GM12878 (cell line): ENCODE data around the gene CKLF. TPM values are rescaled to one million over a fixed set of nuclear protein-coding genes. Genes with fewer than 3 reads are reported as not detected.

Source experiments
- ATAC-seq: fragments of 200-7000 bp; cut with Tn5 transposase; 3 replicates; pipeline ENCODE4 v1.9.1; 2020; ENCODE audit warnings: mild to moderate bottlenecking, moderate library complexity
- BruUV-seq: library from RNA; stranded (reverse); fragments of 400-500 nt; replicated peaks from 2 replicates; lab custom pipeline; 2021; lab: Mats Ljungman, UMichigan
- CTCF ChIA-PET: fragments of 300-600 bp; sonication (Branson Sonifier 250); formaldehyde crosslinking; extraction: SDS; loops from one replicate; lab custom pipeline; 2021; ENCODE audit warnings: inconsistent platforms; lab: Yijun Ruan, JAX
- POLR2A ChIA-PET: fragments of 350-600 bp; formaldehyde crosslinking; extraction: SDS; loops from one replicate; lab custom pipeline; 2021; ENCODE audit warnings: inconsistent platforms; lab: Charles Lee
- RAD21 ChIA-PET: fragments of 300-600 bp; sonication (Branson Sonifier 250); formaldehyde crosslinking; loops from one replicate; lab custom pipeline; 2023; ENCODE audit warnings: antibody characterized with exemption; ENCODE audit not compliant: unreplicated experiment; lab: Charles Lee
- SMC1A ChIA-PET: fragments of 300-600 bp; sonication (Branson Sonifier 250); formaldehyde crosslinking; loops from one replicate; lab custom pipeline; 2023; ENCODE audit not compliant: unreplicated experiment, uncharacterized antibody; lab: Charles Lee
- DNase-seq: peaks from one replicate; pipeline ENCODE4 v3.0.0-alpha.2; 2011; ENCODE audit warnings: low read depth, low spot score
- FAIRE-seq: peaks from 3 replicates; lab custom pipeline; 2011; peaks lifted over from hg19 to GRCh38; lab: Jason Lieb, UNC
- H2AFZ ChIP-seq: 2 replicates; pipeline ENCODE4 v1.6.0; 2011; ENCODE audit warnings: low read depth, low read length, control low read depth; ENCODE audit not compliant: control insufficient read depth
- H3K27ac ChIP-seq: 2 replicates; pipeline ENCODE4 v1.5.1; 2011; ENCODE audit warnings: control low read depth; ENCODE audit not compliant: control insufficient read depth, insufficient read depth
- H3K27me3 ChIP-seq, 2 experiments: replicated peaks in 1 of 2; 2 replicates each; pipeline versions ENCODE4 v1.6.0 to v1.6.1; 2011; ENCODE audit warnings: low read length in 1 of 2; ENCODE audit not compliant: control insufficient read depth in 2 of 2, insufficient read depth in 2 of 2
- H3K36me3 ChIP-seq, 2 experiments: 2 replicates each; pipeline ENCODE4 v1.5.1; 2011; ENCODE audit warnings: low read length in 1 of 2; ENCODE audit not compliant: control insufficient read depth in 2 of 2, insufficient read depth in 2 of 2
- H3K4me1 ChIP-seq: 2 replicates; pipeline ENCODE4 v1.6.1; 2011; ENCODE audit warnings: mild to moderate bottlenecking, low read length, moderate library complexity, mixed read lengths; ENCODE audit not compliant: control insufficient read depth, insufficient read depth
- H3K4me2 ChIP-seq: 2 replicates; pipeline ENCODE4 v1.6.0; 2011; ENCODE audit warnings: control low read depth; ENCODE audit not compliant: control insufficient read depth, insufficient read depth
- H3K4me3 ChIP-seq: fragments of 200-600 bp; sonication (generic); 2 replicates; pipeline ENCODE4 v1.5.1; 2016
- H3K79me2 ChIP-seq: 2 replicates; pipeline ENCODE4 v1.6.0; 2011; ENCODE audit warnings: low read length; ENCODE audit not compliant: control insufficient read depth, insufficient read depth
- H3K9ac ChIP-seq: 2 replicates; pipeline ENCODE4 v1.8.0; 2011; ENCODE audit warnings: low read length, control low read depth, mixed read lengths; ENCODE audit not compliant: control insufficient read depth, insufficient read depth
- H3K9me3 ChIP-seq: replicated peaks from 3 replicates; pipeline ENCODE4 v1.5.1; 2011; ENCODE audit warnings: mild to moderate bottlenecking, low read length; ENCODE audit not compliant: control insufficient read depth, insufficient read depth
- H4K20me1 ChIP-seq: 2 replicates; pipeline ENCODE4 v1.6.0; 2011; ENCODE audit not compliant: control insufficient read depth, insufficient read depth
- BMI1 ChIP-seq: fragments of 450-650 bp; IDR thresholded peaks from 2 replicates; pipeline ENCODE4 v1.6.1; 2016; ENCODE audit warnings: mild to moderate bottlenecking, moderate library complexity, borderline replicate concordance
- CBX5 ChIP-seq: sonication (generic); IDR thresholded peaks from 2 replicates; pipeline ENCODE4 v1.6.1; 2016; ENCODE audit warnings: low read depth, moderate library complexity, mild to moderate bottlenecking, inconsistent platforms
- CHD1 ChIP-seq: IDR thresholded peaks from 2 replicates; pipeline ENCODE4 v1.6.1; 2012; ENCODE audit warnings: low read depth, low read length, improper control_type of control experiment
- EZH2 ChIP-seq: IDR thresholded peaks from 2 replicates; pipeline ENCODE4 v1.6.1; 2012; ENCODE audit warnings: low read depth, mild to moderate bottlenecking, control low read depth, inconsistent platforms, low read length, borderline replicate concordance; ENCODE audit not compliant: control insufficient read depth
- HDAC6 ChIP-seq: fragments of 200-600 bp; sonication (generic); IDR thresholded peaks from one replicate; pipeline ENCODE4 v1.8.0; 2017; ENCODE audit warnings: antibody characterized with exemption; ENCODE audit not compliant: unreplicated experiment
- MLLT1 ChIP-seq: fragments of 450-650 bp; IDR thresholded peaks from 2 replicates; pipeline ENCODE4 v1.6.1; 2016; ENCODE audit warnings: mild to moderate bottlenecking
- PAX5 ChIP-seq: IDR thresholded peaks from 2 replicates; pipeline ENCODE4 v1.6.1; 2011; ENCODE audit warnings: low read depth, low read length, borderline replicate concordance
- POU2F2 ChIP-seq: IDR thresholded peaks from 3 replicates; pipeline ENCODE4 v1.6.1; 2011; ENCODE audit warnings: low read depth, mild to moderate bottlenecking, low read length, borderline replicate concordance
- TCF3 ChIP-seq: IDR thresholded peaks from 2 replicates; pipeline ENCODE4 v1.6.1; 2012; ENCODE audit warnings: low read depth, mild to moderate bottlenecking, low read length, borderline replicate concordance; ENCODE audit not compliant: insufficient read depth
- TCF7 ChIP-seq: IDR thresholded peaks from 2 replicates; pipeline ENCODE4 v1.6.1; 2014; ENCODE audit warnings: antibody characterized with exemption, borderline replicate concordance
- ZSCAN29 ChIP-seq: fragments of 450-650 bp; IDR thresholded peaks from 2 replicates; pipeline ENCODE4 v1.6.1; 2017; ENCODE audit warnings: mild to moderate bottlenecking, moderate library complexity
- WGBS: methylation state at CpG from one replicate; pipeline ENCODE4 v1.1.6; 2016; ENCODE audit warnings: low lambda C conversion rate; ENCODE audit not compliant: insufficient replicate concordance, insufficient coverage; ENCODE audit errors: missing lambda C conversion rate; 5-methylcytosine and 5-hydroxymethylcytosine counted together
- in situ Hi-C: fragments of 300-500 bp; cut with MboI; formaldehyde crosslinking; loops from 9 replicates; pipeline ENCODE4 v1.14.3; 2018; ENCODE audit warnings: mixed read lengths
- intact Hi-C: fragments of 100-400 bp; cut with micrococcal nuclease; formaldehyde crosslinking; loops from one replicate; pipeline ENCODE4 v1.14.2; 2022; ENCODE audit not compliant: unreplicated experiment
- polyA plus RNA-seq, 11 experiments: library from polyadenylated mRNA; depleted of rRNA in 4 of 11; unstranded in 6 of 11; stranded (reverse) in 5 of 11; fragments of >200 nt; fragmentation: Nextera tagmentation in 4 of 11; fragmentation: Illumina TruSeq in 1 of 11; extraction: Ambion mirVana in 4 of 11; extraction: Trizol in 1 of 11; gene quantifications; 1 replicate in 1 of 11; 2 replicates in 10 of 11; pipeline versions ENCODE4 v1.2.1 to v1.2.3, GENCODE V29; 2011 to 2016; ENCODE audit warnings: inconsistent platforms in 2 of 11, missing spikeins in 2 of 11, low read depth in 1 of 11
- total RNA-seq, 4 experiments: library from RNA; depleted of rRNA in 3 of 4; stranded (reverse); fragments of >200 nt in 3 of 4; fragmentation: Illumina TruSeq in 1 of 4; extraction: Trizol in 1 of 4; gene quantifications; 2 replicates each; pipeline versions ENCODE4 v1.2.1 to v1.2.3, GENCODE V29; 2013 to 2021

CKLF gene
- total and polyA plus RNA-seq, 10 of the 15 experiments (the other 5 are each of a cell fraction or from before 2014, with no cell fraction given), result 40.8 to 193 (median 109) TPM

DNA sequence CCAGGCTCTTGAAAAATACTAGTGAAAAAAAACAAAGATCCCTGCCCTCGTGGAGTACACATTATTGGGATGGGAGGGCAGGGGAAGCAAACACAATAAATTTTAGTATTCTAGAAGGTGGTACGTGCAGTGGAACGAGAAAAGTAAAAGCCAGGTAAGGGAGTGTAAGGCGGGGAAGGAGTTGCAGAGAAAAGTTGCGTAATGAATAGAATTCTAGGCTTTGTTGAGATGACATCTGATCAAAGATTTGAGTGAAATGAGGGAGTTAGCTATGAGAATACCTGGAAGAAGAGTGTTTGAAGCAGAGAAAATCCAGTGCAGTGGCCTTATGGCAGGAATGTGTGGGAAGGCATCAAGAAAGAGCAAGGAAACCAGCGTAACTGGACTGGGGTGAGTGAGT lies 2.1 kb downstream of the CKLF start:
- ATAC-seq (no peak), DNase-seq (no peak), FAIRE-seq (no peak)
- SMC1A ChIA-PET, result interaction anchor here (0.8 to 9.9 kb wide), 12 partner anchors 8 to 78 kb away, joined by 3 to 86 read pairs (median 5); partner anchors contain the start of genes CMTM2 and CMTM3
- no peaks in the 10 kb centered on the region; the same call in 1 of the 3 replicates for H3K9me3 ChIP-seq
- H3K9ac ChIP-seq, result no peak overlapping the region
- no peaks in the 10 kb centered on the region; the same call in 1 of the 2 replicates for H4K20me1 ChIP-seq
- peaks cover 4% of the 10 kb centered on the region; the same call in 1 of the 2 replicates for H3K79me2 ChIP-seq
- 83% methylated on average over 6 of the region's 6 CpGs for WGBS
- intact Hi-C loops (loop anchor here (5.0 kb wide), 1 partner anchor 53 kb away; no protein-coding TSS in a partner anchor), in situ Hi-C loops (no loop called here)
- RAD21 ChIA-PET, result interaction anchor here (1.4 kb wide), 1 partner anchor 50 kb away, joined by 3 read pairs; the partner anchor contains the start of gene CMTM3
- POLR2A ChIA-PET, result interaction anchor here (0.6 to 4.9 kb wide), 2 partner anchors 9 to 15 kb away, joined by 3 to 24 read pairs; no protein-coding TSS in a partner anchor
- no peaks in the 10 kb centered on the region; a peak in 1 of 4 replicates for H3K36me3 ChIP-seq
- TF ChIP-seq TCF3 (no peak), HDAC6 (no peak), EZH2 (no peak), POU2F2 (no peak)
- no peak overlapping the region for H3K4me3 ChIP-seq
- BruUV-seq, result no TSS peak
- H3K27ac ChIP-seq, result no peak overlapping the region
- H3K4me2 ChIP-seq, result no peak overlapping the region
- H2AFZ ChIP-seq, result no peak overlapping the region
- CTCF ChIA-PET, result interaction anchor here (0.8 to 4.9 kb wide), 4 partner anchors 8 to 314 kb away, joined by 3 to 31 read pairs (median 4); no protein-coding TSS in a partner anchor
- H3K4me1 ChIP-seq, result peaks cover 17% of the 10 kb centered on the region
- H3K27me3 ChIP-seq, result no peaks in the 10 kb centered on the region

- Histone ChIP-seq H3K4me2 (no peak overlapping the region), H2AFZ (no peak overlapping the region), H3K4me1 (no peaks in the 10 kb centered on the region)
- CTCF ChIA-PET, result interaction anchor here (0.7 to 1.1 kb wide), 5 partner anchors 11 to 84 kb away, joined by 3 to 5 read pairs (median 4); no protein-coding TSS in a partner anchor
- SMC1A ChIA-PET, result interaction anchor here (0.6 to 2.0 kb wide), 10 partner anchors 9 to 85 kb away, joined by 3 to 7 read pairs (median 3); partner anchors contain the start of gene CKLF
- TF ChIP-seq CBX5 (no peak), PAX5 (no peak), HDAC6 (no peak), BMI1 (no peak), ZSCAN29 (no peak), MLLT1 (no peak), CHD1 (no peak), TCF7 (no peak)
- TF ChIP-seq, all 136 proteins: peak for 0
- POLR2A ChIA-PET, result interaction anchor here (0.9 kb wide), 1 partner anchor 44 kb away, joined by 3 read pairs; no protein-coding TSS in a partner anchor
- no peak overlapping the region for H3K27ac ChIP-seq
- 0% methylated on average over 1 of the region's 1 CpG for WGBS
- in situ Hi-C loops, result no loop called here
- no peaks in the 10 kb centered on the region; the same call in 1 of the 2 replicates for H4K20me1 ChIP-seq
- ATAC-seq (peak; percentile 20; the same call in 2 of the 3 replicates), DNase-seq (no peak), FAIRE-seq (no peak)
- intact Hi-C loops, result loop anchor here (2.0 kb wide), 1 partner anchor 47 kb away; no protein-coding TSS in a partner anchor
- no peaks in the 10 kb centered on the region for H3K27me3 ChIP-seq
- no peaks in the 10 kb centered on the region for H3K79me2 ChIP-seq
- peaks cover 0 to 2% of the 10 kb centered on the region in 2 experiments; a peak in 1 of 4 replicates for H3K36me3 ChIP-seq
- no TSS peak for BruUV-seq
- H3K9ac ChIP-seq, result no peak overlapping the region
- RAD21 ChIA-PET, result interaction anchor here (0.8 to 1.2 kb wide), 7 partner anchors 8 to 80 kb away, joined by 3 to 4 read pairs (median 3); partner anchors contain the start of genes CKLF and CMTM3
- H3K4me3 ChIP-seq, result no peak overlapping the region
- no peaks in the 10 kb centered on the region for H3K9me3 ChIP-seq
These were observed 7.7 kb downstream of the CKLF start for GRCh38 chr16:66560107-66560506.
